ENCODE measurements around the gene MEGF6. TPM values are rescaled to one million over a fixed set of nuclear protein-coding genes. Genes with fewer than 3 reads are reported as not detected.

The MEGF6 gene
- total RNA-seq, 1 experiment from 2014 or later, result 21.3 TPM

DNA sequence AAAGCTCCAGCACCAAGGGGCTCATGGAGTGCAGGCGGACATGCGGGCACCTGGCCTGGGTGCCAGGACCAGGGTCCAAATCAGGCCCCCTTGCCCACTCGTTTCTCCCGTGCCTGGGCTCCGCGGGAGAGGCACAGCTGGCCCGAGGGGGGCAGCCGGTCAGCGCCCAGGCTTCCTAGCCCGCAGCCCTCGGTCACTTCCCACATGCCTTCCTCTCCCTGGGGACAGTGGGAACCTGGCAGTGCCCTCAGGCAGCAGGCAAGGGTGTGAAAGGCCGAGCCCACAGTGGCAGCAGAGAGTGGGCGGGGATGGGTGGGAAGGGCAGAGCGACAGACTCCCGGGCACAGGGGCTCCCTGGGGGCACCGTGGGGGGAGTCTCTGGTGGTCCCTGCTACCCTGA is 69.8 kb downstream of the MEGF6 start:
- H3K4me2 ChIP-seq (ENCODE audit: insufficient read depth, insufficient read length, low read length), result no peak overlapping the region
- no peaks in the 10 kb centered on the region for H3K79me2 ChIP-seq (ENCODE audit: insufficient read depth, low read length)
- Mint-ChIP-seq H3K4me1 (peaks cover 0 to 17% of the 10 kb centered on the region in 2 experiments; a peak in 2 of 4 replicates), H3K36me3 (ENCODE audit: insufficient read depth in 1 of 3, low read depth in 3 of 3) (no peaks in the 10 kb centered on the region), H3K9me3 (no peaks in the 10 kb centered on the region), H3K27me3 (ENCODE audit: low read depth) (peaks cover 1% of the 10 kb centered on the region), H3K27ac (no peak overlapping the region), H3K4me3 (no peak overlapping the region)
- no peak overlapping the region for H2AK5ac ChIP-seq (ENCODE audit: insufficient read length, low read length)
- H3K14ac ChIP-seq (ENCODE audit: insufficient read depth, low read length), result no peak overlapping the region
- no peak overlapping the region for H4K91ac ChIP-seq (ENCODE audit: insufficient read length, low read depth, low read length)
- no peaks in the 10 kb centered on the region for H3K9me3 ChIP-seq (ENCODE audit: control insufficient read depth, low read depth, low read length)
- no peak overlapping the region for H4K5ac ChIP-seq (ENCODE audit: insufficient read length, low read depth, low read length)
- no peak overlapping the region for H3K4ac ChIP-seq (ENCODE audit: low read depth, low read length)
- peaks cover 2% of the 10 kb centered on the region for H3K23me2 ChIP-seq (ENCODE audit: insufficient read length, low read depth, low read length, poor library complexity, severe bottlenecking)
- H3K79me1 ChIP-seq (ENCODE audit: insufficient read depth, low read depth, low read length, poor library complexity, severe bottlenecking), result no peaks in the 10 kb centered on the region
- TF ChIP-seq, protein P1, sequence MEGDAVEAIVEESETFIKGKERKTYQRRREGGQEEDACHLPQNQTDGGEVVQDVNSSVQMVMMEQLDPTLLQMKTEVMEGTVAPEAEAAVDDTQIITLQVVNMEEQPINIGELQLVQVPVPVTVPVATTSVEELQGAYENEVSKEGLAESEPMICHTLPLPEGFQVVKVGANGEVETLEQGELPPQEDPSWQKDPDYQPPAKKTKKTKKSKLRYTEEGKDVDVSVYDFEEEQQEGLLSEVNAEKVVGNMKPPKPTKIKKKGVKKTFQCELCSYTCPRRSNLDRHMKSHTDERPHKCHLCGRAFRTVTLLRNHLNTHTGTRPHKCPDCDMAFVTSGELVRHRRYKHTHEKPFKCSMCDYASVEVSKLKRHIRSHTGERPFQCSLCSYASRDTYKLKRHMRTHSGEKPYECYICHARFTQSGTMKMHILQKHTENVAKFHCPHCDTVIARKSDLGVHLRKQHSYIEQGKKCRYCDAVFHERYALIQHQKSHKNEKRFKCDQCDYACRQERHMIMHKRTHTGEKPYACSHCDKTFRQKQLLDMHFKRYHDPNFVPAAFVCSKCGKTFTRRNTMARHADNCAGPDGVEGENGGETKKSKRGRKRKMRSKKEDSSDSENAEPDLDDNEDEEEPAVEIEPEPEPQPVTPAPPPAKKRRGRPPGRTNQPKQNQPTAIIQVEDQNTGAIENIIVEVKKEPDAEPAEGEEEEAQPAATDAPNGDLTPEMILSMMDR (conservative IDR thresholded peaks at IDR 0.05), result no peak
- H2BK5ac ChIP-seq (ENCODE audit: insufficient read length, low read length), result no peak overlapping the region
- H4K8ac ChIP-seq (replicated peaks; ENCODE audit: insufficient read length, low read depth, low read length), result no peak overlapping the region
- H4K20me1 ChIP-seq (ENCODE audit: control insufficient read depth, insufficient read depth, insufficient read length), result no peaks in the 10 kb centered on the region
- H2BK20ac ChIP-seq (ENCODE audit: low read depth, low read length, poor library complexity, severe bottlenecking), result no peak overlapping the region
- no peak overlapping the region for H3K9ac ChIP-seq (ENCODE audit: extremely low read depth, insufficient read length, low read length)
- no peaks in the 10 kb centered on the region; the same call in 1 of the 2 replicates for H3K4me1 ChIP-seq (ENCODE audit: insufficient read depth, low read length)
- H2BK12ac ChIP-seq (ENCODE audit: insufficient read length, low read depth, low read length), result no peak overlapping the region
- no peak overlapping the region for H2BK15ac ChIP-seq (ENCODE audit: low read depth, low read length)
- no peak overlapping the region for H3K27ac ChIP-seq (ENCODE audit: insufficient read length, low read depth, low read length)
- H3K18ac ChIP-seq (ENCODE audit: insufficient read length, low read depth, low read length), result no peak overlapping the region
- H3K27me3 ChIP-seq (ENCODE audit: insufficient read depth, low read length), result no peaks in the 10 kb centered on the region
- whole genome bisulfite sequencing (ENCODE audit: extremely low coverage, insufficient read length, low lambda C conversion rate), result no CpG with 5 or more reads among the region's 16 CpGs
- no peak for DNase-seq
- H2AFZ ChIP-seq (ENCODE audit: low read length), result no peak overlapping the region
- H3K56ac ChIP-seq (ENCODE audit: insufficient read length, low read depth, low read length), result no peak overlapping the region
- H3T11ph ChIP-seq (ENCODE audit: low read length), result no peak overlapping the region
- H2BK120ac ChIP-seq (ENCODE audit: low read depth, low read length, poor library complexity, severe bottlenecking), result no peak overlapping the region
- H3K23ac ChIP-seq (ENCODE audit: insufficient read length, low read depth, low read length), result no peak overlapping the region
